ENCODE results near the gene PIM3.

PIM3 gene

DNA sequence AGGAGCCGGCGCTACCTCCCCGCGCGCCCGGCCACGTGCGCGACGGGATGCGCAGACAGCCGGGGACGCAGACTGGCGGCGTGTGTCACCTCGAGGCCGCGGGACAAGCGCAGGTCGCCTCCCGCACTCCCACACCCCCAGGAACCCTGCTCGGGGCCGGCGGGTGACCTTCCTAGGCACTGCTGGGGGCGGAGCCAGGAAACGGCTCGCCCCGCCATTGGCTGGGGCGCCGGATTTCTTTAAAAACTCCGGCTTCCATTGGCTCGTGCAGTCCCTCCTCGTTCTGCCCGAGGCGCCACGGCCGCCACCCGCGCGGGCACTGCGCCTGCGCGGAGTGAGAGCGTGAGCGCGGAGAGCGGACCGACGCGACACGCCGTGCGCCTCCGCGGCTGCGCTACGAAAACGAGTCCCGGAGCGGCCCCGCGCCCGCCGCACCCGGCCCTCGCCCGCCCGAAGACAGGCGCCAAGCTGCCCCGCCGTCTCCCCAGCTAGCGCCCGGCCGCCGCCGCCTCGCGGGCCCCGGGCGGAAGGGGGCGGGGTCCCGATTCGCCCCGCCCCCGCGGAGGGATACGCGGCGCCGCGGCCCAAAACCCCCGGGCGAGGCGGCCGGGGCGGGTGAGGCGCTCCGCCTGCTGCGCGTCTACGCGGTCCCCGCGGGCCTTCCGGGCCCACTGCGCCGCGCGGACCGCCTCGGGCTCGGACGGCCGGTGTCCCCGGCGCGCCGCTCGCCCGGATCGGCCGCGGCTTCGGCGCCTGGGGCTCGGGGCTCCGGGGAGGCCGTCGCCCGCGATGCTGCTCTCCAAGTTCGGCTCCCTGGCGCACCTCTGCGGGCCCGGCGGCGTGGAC, at the start of gene PIM3:
TSS of gene PIM3 (plus strand) at position 614 of the 846 bp plus-strand sequence. CDS start at position 790, 176 bp downstream.
- DNase-seq (ENCODE audit: low read depth) = peak; percentile 93

DNA sequence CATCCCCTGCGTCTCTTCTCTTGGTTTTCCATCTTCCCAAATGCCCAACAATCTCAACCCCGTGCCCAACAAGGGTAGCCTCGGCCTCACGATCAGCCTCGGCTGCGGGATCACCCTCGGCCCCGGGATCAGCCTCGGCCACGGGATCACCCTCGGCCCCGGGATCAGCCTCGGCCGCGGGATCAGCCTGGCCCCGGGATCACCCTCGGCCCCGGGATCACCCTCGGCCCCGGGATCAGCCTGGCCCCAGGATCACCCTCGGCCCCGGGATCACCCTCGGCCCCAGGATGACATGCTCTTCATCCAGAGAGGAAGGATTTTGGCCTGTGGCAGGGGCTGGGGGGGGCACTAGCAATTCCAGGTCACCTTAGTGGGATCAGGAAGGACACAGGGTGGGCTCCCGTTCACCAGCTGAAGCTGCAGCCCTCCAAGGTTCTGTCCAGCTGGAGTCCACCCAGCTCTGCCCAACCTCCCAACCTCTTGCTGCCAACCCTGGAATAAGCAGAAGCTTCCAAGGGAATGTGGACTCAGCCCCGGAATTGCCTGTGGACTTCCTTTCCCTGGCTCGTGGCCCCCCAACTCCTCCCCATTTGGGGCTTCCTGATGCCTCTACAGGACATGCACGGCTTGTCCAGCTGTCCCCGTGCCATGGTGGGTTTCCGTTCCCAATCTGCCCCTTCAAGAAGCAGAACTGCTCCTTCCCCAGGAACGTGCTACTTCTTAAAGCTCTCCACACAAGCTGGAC, 48.5 kb upstream of the PIM3 start:
- DNase-seq (ENCODE audit: low read depth) = no peak

DNA sequence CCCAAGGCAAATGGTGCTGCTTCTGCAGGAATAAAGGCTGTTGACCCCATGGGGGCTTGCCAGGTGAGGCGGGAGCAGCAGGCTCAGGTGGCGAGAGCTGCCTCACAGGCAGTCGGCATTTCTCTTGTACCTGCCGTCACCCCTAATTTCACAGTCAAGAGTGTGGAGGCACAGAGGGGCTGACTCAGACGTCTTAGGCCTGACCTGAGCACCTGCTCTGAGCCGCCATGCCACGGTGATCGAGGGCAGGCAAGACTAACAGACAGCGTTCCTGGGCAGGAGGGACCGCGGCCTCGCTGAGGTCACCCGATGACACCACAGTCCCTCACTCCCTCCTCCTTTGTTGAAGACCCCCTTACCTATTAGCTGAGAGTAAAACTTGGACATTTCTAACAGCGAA, 47.5 kb upstream of the PIM3 start:
- no peak for DNase-seq (ENCODE audit: low read depth)

DNA sequence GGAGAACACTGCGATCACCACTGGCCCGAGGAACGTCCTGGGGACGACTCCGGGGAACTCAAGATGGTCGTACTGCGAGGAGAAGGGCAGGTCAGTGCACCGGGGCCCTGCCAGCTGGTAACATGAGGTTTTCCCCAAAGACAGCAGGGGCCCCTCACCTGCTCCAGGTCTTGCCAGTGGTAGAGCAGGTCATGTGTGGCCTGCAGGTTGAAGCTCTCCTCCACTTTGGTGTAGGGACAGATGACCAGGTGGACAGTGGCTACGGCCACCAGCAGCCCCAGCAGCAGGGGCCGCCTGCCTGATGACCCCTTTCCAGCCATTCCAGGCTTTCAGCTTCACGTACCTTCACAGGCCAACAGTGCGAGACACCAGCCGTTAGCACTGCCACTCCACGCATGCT, 47.1 kb upstream of the PIM3 start:
- no peak for DNase-seq (ENCODE audit: low read depth)

DNA sequence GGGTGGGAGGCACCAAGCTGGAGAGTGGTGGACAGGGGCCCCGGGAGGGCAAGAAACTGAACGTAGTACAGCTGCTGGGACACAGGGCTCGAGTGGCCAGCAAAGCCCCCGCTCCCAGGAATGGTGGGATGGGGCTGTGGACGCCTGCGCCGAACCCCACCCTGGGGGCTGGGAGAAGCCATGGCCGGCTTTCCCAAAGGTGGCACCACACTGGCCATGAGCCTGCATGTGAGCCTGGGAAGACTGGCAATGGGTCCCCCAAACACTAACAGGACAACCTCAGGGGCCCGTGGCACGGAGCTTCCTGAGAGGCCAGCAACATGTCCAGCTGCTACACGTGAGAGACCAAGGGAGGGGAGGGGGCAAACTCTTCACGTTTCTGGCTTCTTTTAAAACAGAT, 46.3 kb upstream of the PIM3 start:
- no peak for DNase-seq (ENCODE audit: low read depth)

- DNase-seq (ENCODE audit: low read depth) = no peak
These were observed 45.0 kb upstream of the PIM3 start for GRCh38 chr22:49915610-49916009.

DNA sequence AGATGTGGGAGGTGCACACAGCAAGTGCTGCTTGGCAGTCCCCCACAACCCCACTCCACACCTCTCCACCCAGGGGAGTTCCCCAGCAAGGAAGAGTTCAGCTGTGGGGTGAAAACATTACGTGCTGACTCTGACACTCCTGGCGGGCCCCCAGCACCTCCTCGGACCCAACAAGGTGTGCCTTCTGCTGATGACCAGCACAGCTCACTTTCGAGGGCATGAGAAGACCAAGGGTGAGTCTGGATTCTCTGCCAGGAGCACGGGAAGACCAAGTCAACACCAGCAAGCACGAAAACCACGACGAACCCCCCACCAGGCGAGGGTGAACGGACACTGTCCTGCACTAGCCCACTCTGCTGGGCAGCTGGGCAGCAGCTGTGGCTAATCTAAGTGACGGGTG, 43.7 kb upstream of the PIM3 start:
- DNase-seq (ENCODE audit: low read depth) = no peak

GRCh38 chr22:49917974-49918910, 42.3 kb upstream of the PIM3 start, which contains the start of the genes ALG12 and CRELD2:
ALG12 (minus strand) TSS chr22:49918438; CDS start chr22:49913765, 4,673 bp downstream.
CRELD2 (plus strand) TSS chr22:49918634; CDS start chr22:49918770, 136 bp downstream.
- peak; percentile 96 for DNase-seq (ENCODE audit: low read depth)

GRCh38 chr22:49918911-49919881, 41.4 kb upstream of the PIM3 start:
- no peak for DNase-seq (ENCODE audit: low read depth)

GRCh38 chr22:49920859-49921258, 39.7 kb upstream of the PIM3 start:
- no peak for DNase-seq (ENCODE audit: low read depth)

- DNase-seq (ENCODE audit: low read depth) = no peak
These were observed 38.9 kb upstream of the PIM3 start for GRCh38 chr22:49921508-49922278.

DNA sequence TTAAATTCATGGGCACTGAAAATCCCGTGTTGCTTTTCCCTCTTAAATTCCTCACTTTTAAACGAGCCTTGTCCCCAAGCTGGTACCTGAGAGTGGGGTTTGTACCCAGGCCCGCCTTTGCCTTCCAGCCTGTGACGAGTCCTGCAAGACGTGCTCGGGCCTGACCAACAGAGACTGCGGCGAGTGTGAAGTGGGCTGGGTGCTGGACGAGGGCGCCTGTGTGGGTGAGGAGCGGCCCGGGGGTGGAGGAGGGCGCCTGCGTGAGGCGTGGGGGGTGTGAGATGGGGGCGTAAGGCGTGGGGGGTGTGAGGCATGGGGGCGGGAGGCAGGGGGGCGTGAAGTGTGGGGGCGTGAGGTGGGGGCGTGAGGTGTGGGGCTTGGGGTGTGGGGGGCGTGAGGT, 38.1 kb upstream of the PIM3 start:
- no peak for DNase-seq (ENCODE audit: low read depth)

DNA sequence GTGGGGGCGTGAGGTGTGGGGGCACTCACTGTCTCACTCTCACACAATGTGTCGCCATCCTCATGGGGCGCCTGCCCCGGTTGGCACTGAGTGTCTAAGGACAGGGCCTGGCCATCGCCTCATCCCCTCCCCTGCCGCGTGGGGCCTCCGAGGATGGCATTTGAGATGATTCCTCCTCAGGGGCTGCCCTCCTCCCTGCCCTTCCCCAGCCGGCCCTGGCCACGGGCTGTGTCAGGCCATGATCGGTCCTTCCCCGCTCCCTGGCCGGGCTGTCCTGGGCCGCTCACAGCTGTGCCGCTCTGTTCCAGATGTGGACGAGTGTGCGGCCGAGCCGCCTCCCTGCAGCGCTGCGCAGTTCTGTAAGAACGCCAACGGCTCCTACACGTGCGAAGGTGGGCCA, 37.6 kb upstream of the PIM3 start:
- DNase-seq (ENCODE audit: low read depth) = no peak

DNA sequence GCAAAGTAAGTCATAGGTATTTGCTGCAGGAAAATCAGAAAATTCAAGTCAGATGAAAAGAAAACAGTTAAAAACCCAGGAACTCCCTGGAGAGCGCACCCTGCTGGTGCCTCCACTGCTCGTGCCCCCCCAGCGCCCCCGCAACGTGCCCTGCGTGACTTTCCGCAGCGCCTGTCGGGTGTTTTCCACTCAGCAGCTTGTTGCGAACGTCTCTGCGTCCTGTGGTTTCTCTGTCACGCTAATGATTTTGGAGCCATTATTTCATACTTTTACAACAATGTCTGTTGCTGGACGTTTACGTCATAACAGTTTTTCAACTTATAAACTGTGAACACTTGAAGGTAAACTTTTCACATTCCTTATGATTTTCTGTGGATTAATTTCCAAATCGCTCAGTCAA, 37.1 kb upstream of the PIM3 start:
- DNase-seq (ENCODE audit: low read depth) = no peak

DNA sequence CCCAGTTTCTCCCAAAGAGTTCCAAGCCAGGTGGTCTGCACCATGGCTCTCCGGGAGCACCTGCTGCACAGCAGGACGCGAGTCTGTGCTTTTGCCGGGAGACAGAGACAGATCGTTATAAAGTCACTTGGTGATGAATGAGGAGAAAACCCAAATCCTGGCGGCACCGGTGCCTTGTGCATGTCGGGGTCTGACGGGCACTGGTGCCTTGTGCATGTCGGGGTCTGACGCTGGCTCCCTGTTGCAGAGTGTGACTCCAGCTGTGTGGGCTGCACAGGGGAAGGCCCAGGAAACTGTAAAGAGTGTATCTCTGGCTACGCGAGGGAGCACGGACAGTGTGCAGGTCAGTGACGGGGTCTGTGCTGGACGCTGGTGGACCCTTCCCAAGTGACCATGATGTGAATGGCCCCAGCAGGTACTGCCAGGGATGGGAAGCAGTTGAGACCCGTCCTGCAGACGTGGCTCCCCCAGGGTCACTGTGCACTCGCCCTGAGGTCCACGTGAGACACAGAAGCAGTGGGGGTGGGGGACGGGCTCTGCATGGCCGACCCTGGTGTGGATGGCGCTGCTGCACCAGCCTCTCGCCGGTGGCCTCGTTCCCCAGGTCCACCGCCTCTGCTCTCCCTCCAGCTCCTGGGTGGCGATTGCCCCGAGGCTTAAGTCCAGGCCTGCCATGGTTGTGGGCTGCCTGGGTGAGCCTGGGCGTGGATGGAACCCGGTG, 36.3 kb upstream of the PIM3 start:
- DNase-seq (ENCODE audit: low read depth) = no peak

- DNase-seq (ENCODE audit: low read depth) = peak; percentile 77
These were observed 34.9 kb upstream of the PIM3 start for GRCh38 chr22:49925525-49926128.

- no peak for DNase-seq (ENCODE audit: low read depth)
These were observed 33.7 kb upstream of the PIM3 start for GRCh38 chr22:49926916-49927315.

GRCh38 chr22:49927483-49928184, 32.9 kb upstream of the PIM3 start:
- DNase-seq (ENCODE audit: low read depth) = no peak
